HG03571 (cell line): Measurements from ENCODE around the gene IMPDH1.

Source experiments
- ATAC-seq: cut with Tn5 transposase; IDR thresholded peaks from one replicate; pipeline ENCODE4 v1.9.1; 2021; ENCODE audit not compliant: unreplicated experiment

Gene IMPDH1

GRCh38 chr7:128434413-128435326 lies 24.9 kb upstream of the IMPDH1 start:
- no peak for ATAC-seq

GRCh38 chr7:128431754-128432153 lies 22.0 kb upstream of the IMPDH1 start:
- ATAC-seq = no peak

- ATAC-seq = no peak
These were observed 21.4 kb upstream of the IMPDH1 start for GRCh38 chr7:128431221-128431620.

GRCh38 chr7:128430207-128430606 lies 20.4 kb upstream of the IMPDH1 start:
- ATAC-seq = no peak

- no peak for ATAC-seq
These were observed 17.6 kb upstream of the IMPDH1 start for GRCh38 chr7:128427289-128427891.

GRCh38 chr7:128425850-128426249 lies 16.1 kb upstream of the IMPDH1 start:
- ATAC-seq = no peak

- ATAC-seq = no peak
These were observed 15.0 kb upstream of the IMPDH1 start for GRCh38 chr7:128424686-128425275.

DNA sequence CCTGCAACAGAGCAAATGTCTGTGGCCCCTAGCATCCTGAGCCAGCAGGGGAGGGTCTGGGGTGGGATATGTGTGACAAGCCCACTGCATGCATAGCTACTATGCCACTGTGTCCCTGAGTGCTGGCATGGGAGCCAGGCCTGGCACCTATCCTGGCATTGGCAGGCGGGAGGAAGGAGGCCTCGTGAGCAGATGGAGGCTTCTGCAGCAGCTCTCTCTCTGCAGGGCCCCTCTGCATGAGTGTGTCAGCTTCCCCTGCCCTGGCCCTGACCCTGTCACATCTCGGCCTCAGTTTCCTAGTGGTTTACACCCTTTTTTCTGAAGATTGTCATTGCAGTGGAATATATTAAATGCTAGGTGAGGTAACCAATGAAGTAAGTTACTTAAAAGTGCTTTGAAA lies 13.1 kb upstream of the IMPDH1 start:
- no peak for ATAC-seq

DNA sequence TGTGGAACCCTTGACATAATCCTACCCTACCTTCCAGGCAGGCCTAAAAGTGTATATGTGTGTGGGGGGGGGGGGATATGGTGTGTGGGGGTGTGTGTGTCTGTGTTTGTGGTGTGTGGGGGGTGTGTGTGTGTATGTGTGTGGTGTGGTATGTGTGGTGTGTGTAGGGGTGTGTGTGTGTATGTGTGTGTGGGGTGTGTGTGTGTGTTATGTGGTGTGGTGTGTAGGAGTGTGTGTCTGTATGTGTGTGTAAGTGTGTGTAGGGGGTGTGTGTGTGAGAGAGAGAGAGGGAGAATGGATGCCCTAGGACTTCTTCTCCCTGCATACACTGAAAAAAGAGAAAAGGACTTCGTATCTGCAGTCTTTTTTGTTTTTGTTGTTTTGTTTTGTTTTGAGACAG lies 12.3 kb upstream of the IMPDH1 start:
- ATAC-seq = no peak

DNA sequence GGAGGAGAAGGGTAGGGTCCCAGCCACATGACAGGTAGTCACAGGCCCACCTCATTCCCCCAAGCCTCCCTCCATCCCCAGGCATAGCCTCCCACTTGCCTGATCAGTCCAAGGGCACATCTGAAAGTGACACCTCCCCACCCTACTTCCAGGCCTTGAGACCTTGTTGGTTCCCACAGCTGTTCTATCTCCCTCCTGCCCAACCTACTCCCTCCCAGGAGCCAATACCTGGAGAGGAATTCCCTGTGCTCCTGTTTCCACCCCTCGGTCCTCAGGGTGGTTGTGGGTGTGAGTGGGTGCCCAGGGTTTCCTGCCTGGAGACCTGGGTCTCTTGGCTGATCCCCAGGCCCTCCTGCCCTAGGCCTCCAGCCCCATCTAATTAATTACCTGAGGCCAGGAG lies 11.6 kb upstream of the IMPDH1 start:
- no peak for ATAC-seq

- no peak for ATAC-seq
These were observed 11.0 kb upstream of the IMPDH1 start for GRCh38 chr7:128420773-128421172.

DNA sequence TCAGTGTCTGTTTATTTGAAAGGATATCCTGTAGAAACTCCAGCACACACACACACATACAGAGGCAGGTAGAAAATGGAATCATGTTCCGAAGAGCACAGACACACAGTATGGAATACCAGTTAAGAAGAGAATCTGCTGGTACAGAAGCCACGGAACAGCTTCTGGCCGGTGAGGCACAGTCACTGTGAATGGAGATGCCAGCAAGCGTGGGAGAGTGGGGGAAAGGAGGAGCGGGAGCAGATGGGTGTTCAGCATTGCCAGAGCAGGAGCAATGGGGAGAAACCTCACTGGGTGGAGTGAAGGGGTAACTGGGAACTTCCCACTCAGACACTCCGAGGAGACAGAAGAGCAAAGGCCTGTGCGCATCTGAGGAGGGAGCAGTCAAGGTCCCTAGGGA lies 9.5 kb upstream of the IMPDH1 start:
- no peak for ATAC-seq

- no peak for ATAC-seq
These were observed 7.3 kb upstream of the IMPDH1 start for GRCh38 chr7:128417071-128417470.

DNA sequence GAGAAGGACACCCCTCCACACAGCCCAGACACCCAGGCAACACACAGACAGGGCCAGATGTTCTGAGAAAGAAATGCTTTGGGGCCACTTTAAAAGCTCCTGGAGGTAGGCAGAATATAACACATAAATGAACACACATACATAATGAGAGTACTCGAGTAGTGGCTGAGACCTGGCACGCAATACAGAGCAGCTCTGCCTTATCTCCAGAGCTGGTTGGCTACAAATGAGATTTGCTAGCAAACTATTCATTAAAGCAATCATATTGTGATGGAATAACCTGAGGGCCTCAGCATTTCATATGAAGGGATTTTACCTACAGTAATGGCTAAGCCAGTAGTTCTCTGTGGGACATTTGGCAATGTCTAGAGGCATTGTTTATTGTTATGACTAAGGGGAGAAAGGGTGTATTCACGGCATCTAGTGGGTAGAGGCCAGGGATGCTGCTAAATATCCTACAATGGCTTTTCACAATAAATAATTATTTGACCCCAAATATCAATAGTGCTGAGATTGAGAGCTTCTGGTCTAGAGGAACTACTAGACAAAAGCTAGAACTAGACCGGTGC lies 5.5 kb upstream of the IMPDH1 start:
- no peak for ATAC-seq

DNA sequence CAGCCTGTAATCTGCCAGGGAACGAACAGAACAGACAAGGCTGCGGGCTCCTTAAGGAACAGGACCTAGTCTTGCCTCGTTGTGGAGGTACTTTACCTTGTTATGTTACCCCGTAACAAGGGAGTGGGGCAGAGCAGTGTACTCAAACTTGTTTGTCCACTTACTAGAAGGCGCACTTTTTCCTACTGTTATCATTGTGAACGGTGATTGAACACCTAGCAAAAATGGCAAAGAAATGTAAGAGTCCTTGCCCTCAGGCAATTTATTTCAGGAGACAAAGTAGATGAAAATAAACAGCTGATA lies 620 bp upstream of the IMPDH1 start:
- no peak for ATAC-seq

- ATAC-seq = no peak
These were observed 830 bp downstream of the IMPDH1 start for GRCh38 chr7:128408709-128409595.

GRCh38 chr7:128407751-128408708 lies 1.8 kb downstream of the IMPDH1 start:
- no peak for ATAC-seq

DNA sequence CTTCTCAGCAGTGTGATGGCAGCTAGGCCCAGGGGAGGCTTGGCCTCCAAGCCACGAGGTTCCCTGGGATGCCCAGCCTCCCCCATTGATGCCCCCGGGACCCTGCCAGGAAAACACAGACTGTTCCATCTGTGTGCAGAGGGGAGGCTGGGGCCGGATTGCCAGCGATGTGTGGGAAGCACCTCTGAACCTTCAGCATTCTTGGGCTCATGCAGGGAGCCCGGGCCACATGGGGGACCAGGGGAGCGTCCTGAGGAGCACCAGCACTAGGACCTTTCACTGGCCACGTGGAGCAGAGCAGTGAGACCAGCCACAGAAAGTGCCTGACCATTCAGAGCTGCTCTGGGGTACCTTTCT lies 2.6 kb downstream of the IMPDH1 start:
- ATAC-seq = no peak

DNA sequence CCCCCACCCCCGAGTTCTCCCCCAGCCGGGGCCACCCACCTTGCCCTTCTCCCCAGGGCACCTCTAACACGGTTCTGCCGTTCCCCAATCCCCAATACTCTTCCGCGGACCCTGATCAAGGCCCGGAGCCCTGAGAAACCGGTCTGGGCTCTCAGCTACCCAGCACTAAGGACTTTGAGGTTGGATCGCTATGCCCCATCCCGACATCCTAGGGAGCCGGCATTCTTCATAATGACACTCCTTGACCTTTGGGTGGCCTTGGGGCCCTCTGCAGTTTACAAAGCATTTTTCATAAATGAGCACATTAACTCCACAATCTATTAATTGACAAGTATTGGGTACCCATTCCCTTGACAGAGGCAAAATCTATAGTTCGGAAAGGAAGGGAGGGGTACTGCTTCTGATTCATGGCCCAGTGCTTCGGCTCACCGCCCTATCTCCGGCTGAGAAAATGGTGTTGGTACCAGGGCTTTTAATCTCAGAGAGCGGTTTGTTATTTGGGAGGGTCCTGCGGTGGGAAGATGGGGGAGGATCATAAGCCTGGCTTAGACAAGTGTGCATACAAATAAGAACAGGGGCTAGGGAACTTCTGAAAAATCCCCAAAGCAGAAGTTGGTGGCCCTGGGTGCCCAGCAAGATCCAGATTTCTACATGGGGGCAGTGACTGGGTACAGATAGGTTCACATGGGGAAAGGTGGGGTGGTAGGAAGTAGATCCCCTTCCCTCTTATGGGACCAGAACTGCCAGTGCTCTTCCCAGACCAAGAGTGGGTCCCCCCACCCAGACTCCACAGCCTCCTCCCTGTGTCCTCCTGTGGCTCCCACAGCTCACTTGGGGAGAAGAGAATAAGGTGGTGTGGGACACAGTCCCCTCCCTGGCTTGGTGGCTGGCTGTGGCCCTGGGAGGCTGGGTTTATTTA lies 3.2 kb downstream of the IMPDH1 start:
- no peak for ATAC-seq
